ENCODE measurements around the gene DNAH14.

GRCh38 chr1:224883091-224883490, 46.4 kb upstream of the DNAH14 start:
- no peak for TF ChIP-seq POLR2AphosphoS5 (IDR thresholded peaks at IDR 0.05; ENCODE audit: low read depth, low read length)
- no peak for TF ChIP-seq CEBPB (IDR thresholded peaks at IDR 0.05; ENCODE audit: low read depth)
- no peak for TF ChIP-seq CTCF (IDR thresholded peaks at IDR 0.05 in 2 of 3, conservative IDR thresholded peaks at IDR 0.05 in 1 of 3; ENCODE audit: borderline replicate concordance in 1 of 3, insufficient read depth in 1 of 3, low read depth in 2 of 3, low read length in 2 of 3)
- no peak for TF ChIP-seq EZH2 (IDR thresholded peaks at IDR 0.05)
- TF ChIP-seq, protein P1, sequence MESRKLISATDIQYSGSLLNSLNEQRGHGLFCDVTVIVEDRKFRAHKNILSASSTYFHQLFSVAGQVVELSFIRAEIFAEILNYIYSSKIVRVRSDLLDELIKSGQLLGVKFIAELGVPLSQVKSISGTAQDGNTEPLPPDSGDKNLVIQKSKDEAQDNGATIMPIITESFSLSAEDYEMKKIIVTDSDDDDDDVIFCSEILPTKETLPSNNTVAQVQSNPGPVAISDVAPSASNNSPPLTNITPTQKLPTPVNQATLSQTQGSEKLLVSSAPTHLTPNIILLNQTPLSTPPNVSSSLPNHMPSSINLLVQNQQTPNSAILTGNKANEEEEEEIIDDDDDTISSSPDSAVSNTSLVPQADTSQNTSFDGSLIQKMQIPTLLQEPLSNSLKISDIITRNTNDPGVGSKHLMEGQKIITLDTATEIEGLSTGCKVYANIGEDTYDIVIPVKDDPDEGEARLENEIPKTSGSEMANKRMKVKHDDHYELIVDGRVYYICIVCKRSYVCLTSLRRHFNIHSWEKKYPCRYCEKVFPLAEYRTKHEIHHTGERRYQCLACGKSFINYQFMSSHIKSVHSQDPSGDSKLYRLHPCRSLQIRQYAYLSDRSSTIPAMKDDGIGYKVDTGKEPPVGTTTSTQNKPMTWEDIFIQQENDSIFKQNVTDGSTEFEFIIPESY (IDR thresholded peaks at IDR 0.05; ENCODE audit: extremely low read depth, insufficient replicate concordance, low read length) = no peak
- no peak for TF ChIP-seq YY1 (IDR thresholded peaks at IDR 0.05; ENCODE audit: extremely low read depth, insufficient replicate concordance, low read depth, low read length)
- TF ChIP-seq JUND (IDR thresholded peaks at IDR 0.05) = no peak
- no peak for TF ChIP-seq ZNF274 (IDR thresholded peaks at IDR 0.05; ENCODE audit: low read depth, low read length)
- TF ChIP-seq SP1 (IDR thresholded peaks at IDR 0.05; ENCODE audit: low read depth) = no peak
- TF ChIP-seq ZFX (IDR thresholded peaks at IDR 0.05) = no peak
- TF ChIP-seq EZH2phosphoT487 (IDR thresholded peaks at IDR 0.05; ENCODE audit: borderline replicate concordance) = no peak
- no peak for TF ChIP-seq MAX (IDR thresholded peaks at IDR 0.05)
